SK-N-MC (cell line): ENCODE results near the gene ITGA4.

Source experiments
- EZH2 ChIP-seq: fragments of 200-600 bp; sonication (generic); IDR thresholded peaks from one replicate; pipeline ENCODE4 v1.6.1; 2017; ENCODE audit warnings: antibody characterized with exemption
- FOXP2 ChIP-seq: optimal IDR thresholded peaks from 2 replicates; pipeline ENCODE3; 2011; ENCODE audit warnings: mild to moderate bottlenecking, moderate library complexity; ENCODE audit not compliant: insufficient read depth; ENCODE audit errors: extremely low read length, control extremely low read depth
- POLR2AphosphoS5 ChIP-seq: IDR thresholded peaks from 2 replicates; pipeline ENCODE4 v1.6.1; 2012; ENCODE audit warnings: mild to moderate bottlenecking, low read depth, low read length, borderline replicate concordance

DNA sequence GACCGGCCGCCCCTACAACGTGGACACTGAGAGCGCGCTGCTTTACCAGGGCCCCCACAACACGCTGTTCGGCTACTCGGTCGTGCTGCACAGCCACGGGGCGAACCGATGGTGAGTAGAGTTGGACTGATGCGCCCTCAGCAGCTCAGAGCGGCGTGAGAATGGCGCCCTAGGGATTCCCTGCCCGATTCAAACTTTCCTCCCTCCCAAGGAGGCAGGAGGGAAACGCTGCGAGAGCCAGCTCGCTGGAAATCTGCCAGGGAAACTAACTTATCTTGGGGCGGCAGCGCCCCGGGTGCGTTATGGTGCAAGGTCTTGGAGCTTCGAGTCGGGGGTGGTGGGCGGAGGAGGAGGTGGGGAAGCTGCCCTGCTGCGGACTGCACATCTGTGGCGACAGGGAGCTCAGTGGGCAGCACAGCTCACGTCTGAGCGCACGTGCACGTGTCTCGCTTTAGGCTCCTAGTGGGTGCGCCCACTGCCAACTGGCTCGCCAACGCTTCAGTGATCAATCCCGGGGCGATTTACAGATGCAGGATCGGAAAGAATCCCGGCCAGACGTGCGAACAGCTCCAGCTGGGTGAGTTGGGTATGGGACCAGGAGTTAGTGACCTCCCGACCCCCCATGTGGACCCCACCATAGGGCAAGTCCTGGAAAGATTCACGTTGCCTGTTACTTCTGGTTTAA is 697 bp downstream of the ITGA4 start:
- TF ChIP-seq POLR2AphosphoS5 (no peak), EZH2 (no peak), FOXP2 (no peak)
